IPS-NIHi7 (cell line): ENCODE data around the gene OR2F2.

Experiments
- DNase-seq: peaks from one replicate; pipeline ENCODE4 v3.0.0; 2012; ENCODE audit warnings: mixed read lengths; ENCODE audit errors: extremely low spot score

OR2F2 gene, protein sequence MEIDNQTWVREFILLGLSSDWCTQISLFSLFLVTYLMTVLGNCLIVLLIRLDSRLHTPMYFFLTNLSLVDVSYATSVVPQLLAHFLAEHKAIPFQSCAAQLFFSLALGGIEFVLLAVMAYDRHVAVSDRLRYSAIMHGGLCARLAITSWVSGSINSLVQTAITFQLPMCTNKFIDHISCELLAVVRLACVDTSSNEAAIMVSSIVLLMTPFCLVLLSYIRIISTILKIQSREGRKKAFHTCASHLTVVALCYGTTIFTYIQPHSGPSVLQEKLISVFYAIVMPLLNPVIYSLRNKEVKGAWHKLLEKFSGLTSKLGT

DNA sequence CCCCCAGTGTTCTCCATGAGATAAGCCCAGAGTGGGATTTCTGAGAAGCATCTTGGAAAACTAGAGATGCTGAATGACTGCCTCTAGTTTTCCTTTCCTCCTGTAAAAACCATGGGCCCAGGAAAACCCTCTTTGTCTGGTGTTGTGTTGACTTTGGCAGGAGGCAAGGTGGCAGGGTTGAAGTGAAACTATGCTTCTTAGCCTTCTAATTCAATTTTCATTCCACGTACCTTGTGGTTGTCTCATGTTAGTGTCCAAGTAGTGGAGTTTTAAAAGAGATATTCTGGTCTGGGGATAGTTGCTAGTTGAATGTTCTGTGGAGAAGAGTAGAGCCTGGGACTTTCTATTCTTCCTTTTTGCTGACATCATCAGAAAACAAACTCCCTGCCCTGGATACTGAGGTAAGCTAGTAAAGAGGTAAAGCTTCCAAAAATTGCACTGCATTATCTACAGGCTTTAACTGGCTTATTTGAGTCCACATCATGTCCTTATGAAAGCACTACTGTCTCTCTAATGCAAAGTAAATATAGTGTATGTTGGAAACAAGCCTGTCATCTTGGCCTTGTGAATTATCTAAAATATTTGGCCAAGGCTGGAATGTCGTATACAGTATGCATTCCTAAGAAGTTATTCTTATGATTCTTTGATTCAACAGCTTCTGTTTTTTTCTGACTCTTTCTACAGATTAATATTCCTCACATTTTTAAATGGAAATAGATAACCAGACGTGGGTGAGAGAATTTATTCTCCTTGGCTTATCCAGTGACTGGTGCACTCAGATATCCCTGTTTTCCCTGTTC, at the start of gene OR2F2:
Gene OR2F2, plus strand, starts transcription at position 708 of the 800 bp plus-strand sequence. Its CDS starts 0 bp downstream, at position 708.
- no peak for DNase-seq

DNA sequence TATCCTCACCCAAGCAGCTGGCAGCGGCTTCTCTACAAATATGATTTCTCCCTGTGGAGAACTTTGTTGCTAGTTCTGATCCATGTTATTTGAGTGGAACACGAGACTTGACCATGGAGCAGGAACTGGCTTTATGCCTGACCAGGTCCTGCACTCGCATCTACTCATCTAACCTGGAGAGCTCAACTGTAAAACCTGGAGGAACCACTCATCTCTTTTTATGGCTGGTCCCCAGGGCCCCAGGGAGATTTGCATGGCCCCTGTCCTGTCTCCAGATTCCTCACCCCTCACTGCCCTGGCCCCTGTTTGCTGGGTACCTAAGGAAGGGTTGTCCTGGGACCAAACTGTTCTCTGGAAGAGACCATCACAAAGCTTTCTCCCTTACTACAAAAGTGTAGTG, 49.1 kb upstream of the OR2F2 start:
- no peak for DNase-seq

DNA sequence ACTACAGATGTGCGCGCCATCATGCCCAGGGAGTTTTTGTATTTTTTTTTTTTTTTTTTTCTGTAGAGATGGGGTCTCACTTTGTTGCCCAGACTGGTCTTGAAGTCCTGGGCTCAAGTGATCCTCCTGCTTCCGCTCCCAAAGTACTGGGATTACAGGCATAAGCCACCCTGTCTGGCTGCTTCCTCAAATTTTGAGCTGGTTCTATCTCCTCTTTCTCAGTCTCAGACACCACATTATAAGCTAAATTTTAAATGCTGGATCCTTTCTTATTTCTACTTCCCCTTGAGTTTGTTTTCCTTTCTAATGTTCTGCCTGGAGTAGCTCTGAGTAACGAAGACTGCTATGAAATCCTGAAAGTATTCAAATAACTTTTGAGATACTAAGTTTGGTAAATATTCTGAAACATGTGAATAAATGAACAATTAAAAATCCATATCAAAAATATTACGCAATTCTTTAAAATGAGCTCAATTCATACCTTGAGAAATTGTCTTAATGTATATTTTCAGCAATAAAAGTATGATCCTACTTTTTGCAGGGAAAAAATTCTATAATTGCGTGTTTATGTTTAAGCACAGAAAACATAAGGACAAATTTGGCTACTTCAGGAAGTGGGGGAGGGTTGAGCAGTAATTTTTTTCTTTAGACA, 48.1 kb upstream of the OR2F2 start:
- DNase-seq, result no peak

DNA sequence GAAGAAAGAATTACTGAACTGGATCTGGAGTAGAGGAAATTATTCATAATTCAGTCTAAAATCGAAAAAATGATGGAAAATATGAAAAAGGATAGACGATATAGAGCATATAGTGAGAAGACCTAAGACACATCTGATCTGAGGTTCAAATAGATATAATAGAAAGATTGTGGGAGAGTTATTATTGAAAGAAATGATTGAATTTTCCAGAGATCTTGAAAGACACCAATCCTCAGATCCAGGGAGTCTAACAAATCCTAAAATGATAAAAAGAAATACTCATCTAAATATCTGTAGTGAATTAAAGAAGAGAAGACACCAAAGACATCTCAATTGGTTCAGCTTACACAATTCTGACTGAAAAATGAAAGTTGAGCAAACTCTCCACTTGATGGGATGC, 46.0 kb upstream of the OR2F2 start:
- DNase-seq, result no peak

DNA sequence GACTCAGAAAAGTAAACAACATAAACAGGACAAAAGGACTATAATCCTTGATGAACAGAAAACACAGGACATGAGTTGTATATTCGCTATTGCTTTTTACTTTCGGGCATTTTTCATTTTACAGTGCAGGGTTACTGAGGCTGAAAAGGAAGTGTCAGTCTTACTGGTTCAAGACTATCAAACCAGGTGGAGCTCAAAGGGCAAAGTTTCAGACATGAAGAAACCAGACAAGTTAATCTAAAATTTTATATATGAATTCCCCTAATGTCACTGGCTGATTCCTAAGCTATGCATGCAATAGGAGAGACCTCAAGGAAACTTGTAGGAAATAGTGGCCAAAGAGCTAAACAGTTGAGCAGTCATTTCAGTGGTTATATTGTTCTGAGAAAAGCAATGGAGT, 44.5 kb upstream of the OR2F2 start:
- DNase-seq, result no peak

DNA sequence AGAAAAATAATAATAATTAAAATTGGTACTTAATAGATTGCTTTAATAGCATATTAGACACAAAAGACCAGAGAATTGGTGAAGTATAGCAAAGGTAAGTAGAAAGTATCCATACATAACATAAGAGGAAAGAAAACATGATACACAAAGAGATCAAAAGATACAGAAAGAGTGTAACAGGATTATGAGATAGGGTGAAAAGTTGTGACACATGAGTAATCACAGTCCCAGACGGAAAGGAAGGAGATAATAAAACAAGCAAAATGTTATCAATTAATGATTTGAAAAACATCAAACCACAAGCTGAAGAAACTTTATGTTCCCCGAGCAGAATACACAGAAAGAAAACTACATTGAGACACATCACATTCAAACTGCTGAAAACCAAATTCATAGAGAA, 43.6 kb upstream of the OR2F2 start:
- DNase-seq, result no peak

DNA sequence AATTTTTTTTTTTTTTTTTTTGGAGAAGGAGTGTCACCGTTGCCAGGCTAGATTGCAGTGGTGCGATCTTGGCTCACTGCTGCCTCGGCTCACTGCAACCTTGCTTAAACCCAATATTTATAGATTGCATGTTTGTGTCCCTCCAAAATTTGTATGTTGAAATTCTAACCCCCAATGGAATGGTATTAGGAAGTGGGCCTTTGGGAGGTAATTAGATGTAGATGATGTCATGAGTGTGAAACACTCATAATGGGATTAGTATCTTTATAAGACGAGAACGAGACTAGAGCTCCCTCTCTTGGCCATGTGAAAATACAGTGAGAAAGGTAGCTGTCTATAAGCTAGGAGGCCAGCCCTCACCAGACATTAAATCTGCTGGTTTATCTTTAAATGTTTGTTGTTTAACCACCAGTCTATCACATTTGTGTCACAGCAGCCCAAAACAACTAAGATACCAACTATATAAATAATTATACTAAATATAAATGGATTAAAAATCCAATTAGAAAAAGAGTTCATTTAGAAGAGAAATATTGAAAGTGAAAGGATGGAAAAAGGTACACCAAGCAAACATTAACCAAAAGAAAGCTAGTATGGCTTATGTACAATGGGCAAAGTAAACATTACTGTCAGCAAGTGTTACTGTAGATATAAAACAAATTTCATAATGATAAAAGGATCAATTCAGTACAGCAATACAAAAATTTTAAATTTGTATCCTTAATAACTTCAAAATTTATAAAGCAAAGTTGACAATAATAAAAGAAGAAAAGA, 42.3 kb upstream of the OR2F2 start:
- DNase-seq, result no peak

DNA sequence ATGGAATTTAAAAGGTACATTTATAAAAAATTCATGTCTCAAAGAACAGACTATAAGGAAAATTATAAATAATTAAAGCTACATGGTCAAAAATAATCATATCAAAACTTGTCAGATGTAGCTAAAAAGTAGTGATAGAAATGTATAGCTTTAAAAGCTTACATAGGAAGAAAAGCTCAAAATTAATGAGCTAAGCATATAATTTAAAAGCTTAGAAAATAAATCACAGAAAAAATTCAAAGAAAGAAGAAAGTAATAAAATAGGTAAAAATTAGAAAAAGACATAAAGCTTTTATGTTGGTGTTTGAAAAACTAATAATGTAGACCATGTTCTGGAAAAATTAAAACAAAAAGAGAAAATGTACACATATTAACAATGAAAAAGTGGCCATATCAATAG, 38.4 kb upstream of the OR2F2 start:
- no peak for DNase-seq

DNA sequence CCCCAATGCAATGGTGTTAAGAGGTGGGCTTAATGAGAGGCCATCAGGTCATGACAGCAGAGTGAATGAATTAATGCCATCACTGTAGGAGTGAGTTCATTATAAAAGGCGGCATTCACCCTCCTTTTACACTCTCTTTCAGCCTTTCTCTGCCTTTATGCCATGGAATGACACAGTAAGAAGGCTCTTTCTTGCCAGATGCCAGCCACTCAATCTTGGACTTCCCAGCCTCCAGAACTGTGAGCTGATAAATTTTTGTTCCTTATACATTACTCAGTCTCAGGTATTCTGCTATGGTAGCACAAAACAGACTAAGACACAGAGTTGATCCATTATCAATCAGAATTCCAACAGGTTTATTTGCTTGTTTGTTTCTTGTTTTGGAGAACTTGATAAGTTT, 36.2 kb upstream of the OR2F2 start:
- no peak for DNase-seq

DNA sequence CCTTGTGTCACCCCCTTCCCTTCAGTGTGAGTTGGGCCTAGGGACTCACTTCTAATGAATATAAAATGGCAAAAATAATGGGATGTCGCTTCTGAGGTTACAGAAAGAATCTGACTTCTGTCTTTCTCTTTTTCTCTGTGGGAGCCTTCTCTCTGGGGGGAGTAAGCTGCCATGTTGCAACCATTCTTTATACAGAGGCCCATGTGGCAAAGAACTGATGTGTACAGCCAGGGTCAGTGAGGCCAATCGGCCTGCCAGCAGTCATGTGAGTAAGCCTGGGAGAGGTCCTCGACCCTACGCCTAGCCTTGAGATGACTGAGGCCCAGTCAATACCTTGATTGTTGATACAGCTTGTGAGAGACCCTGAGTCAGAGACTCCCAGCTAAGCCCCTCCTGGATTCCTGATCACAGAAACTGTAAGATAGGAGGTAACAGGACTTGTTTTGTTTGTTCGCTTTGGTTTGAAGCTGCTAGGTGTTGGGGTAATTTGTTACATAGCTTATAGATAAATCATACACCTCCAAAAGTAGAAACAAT, 34.7 kb upstream of the OR2F2 start:
- DNase-seq, result no peak

DNA sequence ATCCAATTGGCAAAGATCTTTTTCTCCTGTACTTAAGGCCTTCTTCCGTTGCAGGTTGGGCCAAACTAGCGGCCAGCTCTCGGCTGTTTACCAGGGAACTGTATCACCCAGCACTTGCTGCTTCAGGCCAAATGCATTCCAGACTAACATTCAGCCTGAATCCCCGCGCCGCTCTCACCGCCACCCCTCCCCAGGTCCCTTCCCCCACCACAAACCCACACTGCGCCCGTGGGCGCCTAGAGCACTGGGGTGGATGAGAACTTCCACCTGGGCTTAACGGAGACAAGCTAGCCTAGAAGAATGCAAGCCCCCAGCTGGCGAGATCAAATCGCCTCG, 33.7 kb upstream of the OR2F2 start:
- no peak for DNase-seq

DNA sequence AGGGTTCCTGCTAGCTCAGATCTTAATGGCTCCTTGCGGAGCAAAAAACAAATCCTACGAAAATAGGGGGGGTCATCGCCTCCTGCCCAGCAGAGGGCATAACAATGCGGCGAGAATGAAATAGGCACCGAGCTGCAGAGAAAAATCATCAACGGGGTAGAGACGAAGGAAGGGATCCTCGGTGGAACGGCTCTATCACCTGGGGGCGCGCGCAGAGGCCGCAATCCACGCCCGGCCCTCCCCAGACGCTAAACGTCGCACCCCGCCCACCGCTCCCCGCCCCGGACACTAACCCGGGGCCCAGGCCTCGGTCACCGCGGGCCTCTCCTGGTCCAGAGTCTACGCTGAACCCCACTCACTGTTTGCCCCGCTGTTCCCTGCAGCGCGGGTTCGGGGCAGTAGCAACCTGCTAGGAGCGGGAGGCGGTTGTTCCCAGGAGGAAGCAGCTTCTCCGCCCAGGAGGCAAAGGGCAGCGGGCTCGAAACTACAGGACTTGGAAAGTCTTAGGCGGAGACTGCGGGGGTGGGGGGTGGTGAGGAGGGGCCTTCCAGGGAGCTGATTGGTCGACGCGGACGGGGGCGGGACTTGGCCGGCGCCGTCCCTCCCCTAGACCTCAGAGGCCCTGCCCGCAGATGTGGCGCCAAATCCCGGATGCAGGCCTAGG, 33.2 kb upstream of the OR2F2 start, which contains the start of gene TCAF1:
Gene TCAF1, minus strand, starts transcription at position 509 of the 664 bp plus-strand sequence. CDS start 25,568 bp downstream, outside the sequence.
- DNase-seq, result peak; percentile 97

DNA sequence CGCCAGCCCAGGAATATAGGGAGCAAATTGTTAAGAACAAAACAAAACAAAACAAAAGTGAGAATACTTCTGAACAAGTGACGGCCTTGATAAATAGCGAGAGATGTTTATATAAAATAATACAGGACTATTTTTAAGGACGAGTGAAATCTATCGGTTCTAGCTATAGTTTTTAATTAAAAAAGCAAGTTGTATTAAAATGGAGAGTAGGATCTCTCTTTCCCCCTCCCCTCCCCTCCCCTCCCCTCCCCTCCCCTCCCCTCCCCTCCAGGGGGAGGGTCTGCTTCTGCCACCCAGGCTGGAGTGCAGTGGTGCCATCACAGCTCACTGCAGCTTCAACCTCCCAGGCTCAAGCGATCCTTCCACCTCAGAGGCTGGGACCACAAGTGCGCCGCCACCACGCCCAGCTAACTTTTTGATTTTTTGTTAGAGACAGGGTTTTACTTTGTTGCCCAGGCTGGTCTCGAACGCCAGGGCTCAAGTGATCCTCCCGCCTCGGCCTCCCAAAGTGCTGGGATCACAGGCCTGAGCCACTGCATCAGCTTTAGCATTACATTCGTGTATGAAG, 32.6 kb upstream of the OR2F2 start:
- no peak for DNase-seq

DNA sequence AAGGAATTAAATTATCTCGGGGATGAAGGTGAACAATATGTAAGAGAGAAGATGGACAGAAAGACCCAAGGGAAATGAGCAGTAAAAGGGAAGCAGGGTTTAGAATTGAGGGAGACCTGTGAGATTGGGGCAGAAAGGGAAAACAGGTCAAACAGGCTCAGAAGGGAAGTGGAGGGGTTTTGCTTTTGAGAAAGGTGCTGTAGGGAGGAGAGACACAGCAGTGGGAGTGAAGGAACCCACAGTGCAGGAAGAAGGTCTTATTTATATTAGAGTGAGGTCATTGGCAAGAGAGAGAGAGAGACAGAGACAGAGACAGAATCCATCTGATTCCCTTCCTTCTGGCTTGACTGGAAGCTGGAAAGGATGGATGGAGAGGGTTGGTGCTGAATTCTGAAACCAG, 29.5 kb upstream of the OR2F2 start:
- no peak for DNase-seq

DNA sequence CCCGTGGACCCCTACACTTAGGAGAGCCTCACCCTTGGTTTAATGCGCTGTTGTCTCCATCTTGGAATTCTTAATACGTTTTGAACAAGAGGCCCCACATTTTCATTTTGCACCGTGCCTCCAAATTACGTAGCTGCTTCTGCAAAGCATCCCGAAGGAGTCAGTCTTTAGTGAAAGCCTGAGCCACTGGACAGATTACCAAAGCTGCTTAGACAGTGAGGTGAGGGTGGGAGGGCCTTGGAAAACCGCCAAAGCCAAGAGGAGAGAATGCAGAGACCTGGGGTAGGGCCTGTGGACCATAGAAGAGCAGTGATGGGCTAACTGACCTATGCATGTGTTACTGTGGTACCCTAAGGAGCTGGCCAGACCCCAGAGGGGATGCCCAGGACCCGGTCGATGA, 28.9 kb upstream of the OR2F2 start:
- DNase-seq, result no peak

DNA sequence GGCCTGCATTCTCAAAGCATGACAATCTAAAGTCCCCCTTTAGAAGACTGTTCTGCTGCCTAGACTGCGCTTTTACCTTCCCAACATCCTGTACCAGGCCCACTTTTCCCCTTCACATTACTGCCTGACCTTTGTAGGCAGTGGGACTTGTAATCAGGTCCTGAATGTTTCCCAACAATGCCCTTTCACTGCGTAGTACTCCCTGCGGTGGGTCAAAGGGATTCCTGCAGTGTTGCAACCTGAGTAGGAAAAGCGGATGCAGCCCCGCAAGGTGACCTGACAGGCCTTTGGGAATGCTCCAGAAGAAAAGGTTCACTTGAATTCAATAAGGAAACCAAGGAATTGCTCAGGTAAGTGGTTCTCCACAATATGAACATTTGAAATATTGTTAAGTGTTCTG, 28.1 kb upstream of the OR2F2 start:
- DNase-seq, result peak; percentile 76

DNA sequence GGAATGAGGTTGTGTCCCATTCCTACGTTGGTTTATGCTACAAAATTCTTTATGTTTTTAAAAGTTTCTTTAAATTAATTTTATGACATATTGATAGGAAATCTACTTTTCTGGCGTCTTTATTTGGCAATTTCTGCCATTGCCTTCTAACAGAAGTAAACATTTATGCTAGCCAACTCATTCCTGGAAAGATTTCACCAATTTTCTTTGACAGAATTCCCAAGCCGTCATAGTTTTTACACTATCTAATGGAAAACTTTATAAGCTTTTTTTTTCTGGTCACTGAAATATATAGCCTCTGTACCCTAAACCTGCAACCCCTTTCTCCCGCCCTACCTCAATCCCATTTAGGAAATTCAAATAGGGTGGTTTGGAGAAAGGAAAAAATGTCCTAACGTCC, 26.9 kb upstream of the OR2F2 start:
- DNase-seq, result no peak

DNA sequence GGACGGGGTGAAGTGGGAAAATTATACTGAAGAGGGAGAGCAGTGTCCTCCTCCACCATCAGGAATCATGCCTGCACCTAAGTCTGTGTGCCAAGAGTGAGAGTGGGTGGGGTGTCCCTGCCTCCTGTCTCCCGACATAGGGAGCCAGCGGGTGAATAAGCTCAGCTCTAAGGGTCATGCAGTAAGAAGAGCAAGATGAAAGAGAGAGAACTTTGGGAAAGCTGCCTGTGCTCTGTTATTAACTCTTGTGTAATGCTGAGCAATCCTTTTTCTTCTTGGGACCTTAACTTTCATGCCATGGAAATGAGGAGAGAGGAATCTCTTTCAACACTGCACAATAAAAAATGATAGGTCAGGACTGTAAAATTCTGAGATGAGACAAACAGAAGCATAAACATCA, 25.2 kb upstream of the OR2F2 start:
- no peak for DNase-seq

DNA sequence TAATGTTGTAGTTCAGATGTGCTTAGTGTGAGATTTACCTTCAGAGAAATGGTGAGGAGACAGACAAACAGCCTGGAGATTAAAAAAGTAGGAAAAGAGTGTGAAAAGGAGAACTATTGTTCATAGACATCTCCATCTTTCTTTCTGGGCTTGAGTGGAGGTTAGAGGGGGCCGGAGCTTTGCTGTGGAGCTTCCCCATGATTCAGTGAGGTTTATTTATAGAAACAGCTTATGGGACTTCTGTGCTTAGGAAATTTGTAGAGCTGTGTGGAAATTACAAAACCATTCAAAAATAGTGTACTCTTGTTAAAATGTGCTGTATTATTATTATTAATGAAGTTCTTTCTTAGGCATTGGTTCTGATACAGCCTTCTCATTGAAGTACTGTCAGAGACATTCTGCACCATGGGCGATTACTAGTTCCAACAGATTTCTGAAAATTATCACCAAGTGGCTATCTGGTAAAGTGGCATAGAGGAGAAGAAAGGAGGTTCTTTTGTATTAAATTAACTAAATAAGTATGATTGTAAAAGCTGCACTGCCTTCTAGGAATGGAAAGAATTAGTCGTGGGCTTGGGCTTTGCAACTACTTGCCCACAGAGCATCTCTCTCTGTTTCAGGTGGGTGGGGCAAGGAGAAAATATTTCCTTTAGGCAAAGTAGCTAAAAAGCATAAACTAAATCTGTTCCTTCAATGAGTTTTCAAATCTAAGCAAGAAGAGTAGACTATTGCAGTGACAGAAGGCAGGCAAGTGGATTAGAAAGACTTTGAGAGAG, 24.4 kb upstream of the OR2F2 start:
- no peak for DNase-seq
